Activated naive CD8-positive, alpha-beta T cell treated with anti-CD3 and anti-CD28 coated beads for 36 hours (primary cell): ENCODE data around the gene INPP5F. TPM values are rescaled to one million over a fixed set of nuclear protein-coding genes. Genes with fewer than 3 reads are reported as not detected.

Source experiments
- DNase-seq: peaks from one replicate; pipeline ENCODE4 v3.0.0; 2021
- H3K27ac Mint-ChIP-seq: one replicate; pipeline ENCODE4 v1.8.0; 2022; ENCODE audit warnings: mild to moderate bottlenecking, moderate library complexity, mixed read lengths
- H3K27me3 Mint-ChIP-seq: one replicate; pipeline ENCODE4 v1.8.0; 2022; ENCODE audit warnings: mild to moderate bottlenecking, mixed read lengths
- H3K36me3 Mint-ChIP-seq: one replicate; pipeline ENCODE4 v1.8.0; 2021; ENCODE audit warnings: mild to moderate bottlenecking, mixed read lengths
- H3K4me1 Mint-ChIP-seq: one replicate; pipeline ENCODE4 v1.8.0; 2021; ENCODE audit warnings: mixed read lengths
- H3K4me3 Mint-ChIP-seq: one replicate; pipeline ENCODE4 v1.8.0; 2022; ENCODE audit warnings: mild to moderate bottlenecking, moderate library complexity, mixed read lengths
- H3K9me3 Mint-ChIP-seq: one replicate; pipeline ENCODE4 v1.8.0; 2022; ENCODE audit warnings: mixed read lengths
- total RNA-seq, 2 experiments: library from RNA; stranded (reverse); gene quantifications; one replicate each; pipeline ENCODE4 v1.2.3, GENCODE V29; 2021

The INPP5F gene
- total RNA-seq, 2 experiments from 2014 or later = 19.1 to 20.2 TPM

- Mint-ChIP-seq H3K36me3 (peaks cover 18% of the 10 kb centered on the region), H3K9me3 (peaks cover 12% of the 10 kb centered on the region), H3K4me1 (peaks cover 50% of the 10 kb centered on the region), H3K4me3 (peak overlapping the region; percentile 83), H3K27ac (peak overlapping the region; percentile 85), H3K27me3 (no peaks in the 10 kb centered on the region)
- DNase-seq = no peak
Observed at GRCh38 chr10:119724593-119725516, 995 bp upstream of the INPP5F start.

GRCh38 chr10:119725517-119725827, 378 bp upstream of the INPP5F start:
- peaks cover 22% of the 10 kb centered on the region for H3K36me3 Mint-ChIP-seq
- H3K9me3 Mint-ChIP-seq = peaks cover 12% of the 10 kb centered on the region
- DNase-seq = no peak
- peaks cover 51% of the 10 kb centered on the region for H3K4me1 Mint-ChIP-seq
- H3K4me3 Mint-ChIP-seq = peak overlapping the region; percentile 83
- H3K27me3 Mint-ChIP-seq = no peaks in the 10 kb centered on the region
- H3K27ac Mint-ChIP-seq = peak overlapping the region; percentile 85

- peak overlapping the region; percentile 90 for H3K4me3 Mint-ChIP-seq
- H3K9me3 Mint-ChIP-seq = peaks cover 7% of the 10 kb centered on the region
- no peaks in the 10 kb centered on the region for H3K27me3 Mint-ChIP-seq
- H3K36me3 Mint-ChIP-seq = peaks cover 28% of the 10 kb centered on the region
- H3K27ac Mint-ChIP-seq = peak overlapping the region; percentile 81
- H3K4me1 Mint-ChIP-seq = peaks cover 51% of the 10 kb centered on the region
- DNase-seq = no peak
Observed at GRCh38 chr10:119726676-119727261, 919 bp downstream of the INPP5F start.

- peak overlapping the region; percentile 81 for H3K27ac Mint-ChIP-seq
- H3K27me3 Mint-ChIP-seq = no peaks in the 10 kb centered on the region
- no peak for DNase-seq
- peak overlapping the region; percentile 90 for H3K4me3 Mint-ChIP-seq
- H3K9me3 Mint-ChIP-seq = peaks cover 7% of the 10 kb centered on the region
- peaks cover 51% of the 10 kb centered on the region for H3K4me1 Mint-ChIP-seq
- H3K36me3 Mint-ChIP-seq = peaks cover 31% of the 10 kb centered on the region
Observed at GRCh38 chr10:119728172-119728800, 2.4 kb downstream of the INPP5F start.

- no peak for DNase-seq
- Mint-ChIP-seq H3K27me3 (no peaks in the 10 kb centered on the region), H3K9me3 (no peaks in the 10 kb centered on the region), H3K4me3 (no peak overlapping the region), H3K27ac (peak overlapping the region; percentile 21), H3K36me3 (peaks cover 17% of the 10 kb centered on the region), H3K4me1 (peaks cover 44% of the 10 kb centered on the region)
Observed at GRCh38 chr10:119734396-119735332, 8.8 kb downstream of the INPP5F start.

GRCh38 chr10:119735451-119735850, 9.6 kb downstream of the INPP5F start:
- Mint-ChIP-seq H3K27ac (no peak overlapping the region), H3K36me3 (peaks cover 13% of the 10 kb centered on the region), H3K4me3 (no peak overlapping the region), H3K27me3 (no peaks in the 10 kb centered on the region), H3K4me1 (peaks cover 47% of the 10 kb centered on the region), H3K9me3 (no peaks in the 10 kb centered on the region)
- DNase-seq = no peak

GRCh38 chr10:119736220-119736619, 10.4 kb downstream of the INPP5F start:
- Mint-ChIP-seq H3K27me3 (no peaks in the 10 kb centered on the region), H3K4me1 (peaks cover 49% of the 10 kb centered on the region), H3K36me3 (peaks cover 8% of the 10 kb centered on the region), H3K4me3 (no peak overlapping the region), H3K9me3 (no peaks in the 10 kb centered on the region), H3K27ac (no peak overlapping the region)
- no peak for DNase-seq

- Mint-ChIP-seq H3K36me3 (peaks cover 7% of the 10 kb centered on the region), H3K4me1 (peaks cover 49% of the 10 kb centered on the region), H3K27ac (peak overlapping the region; percentile 25), H3K4me3 (no peak overlapping the region), H3K9me3 (no peaks in the 10 kb centered on the region), H3K27me3 (no peaks in the 10 kb centered on the region)
- no peak for DNase-seq
Observed at GRCh38 chr10:119737039-119737663, 11.3 kb downstream of the INPP5F start.

- peak overlapping the region; percentile 54 for H3K27ac Mint-ChIP-seq
- H3K36me3 Mint-ChIP-seq = peaks cover 7% of the 10 kb centered on the region
- peak; percentile 20 for DNase-seq
- peaks cover 50% of the 10 kb centered on the region for H3K4me1 Mint-ChIP-seq
- no peaks in the 10 kb centered on the region for H3K9me3 Mint-ChIP-seq
- no peaks in the 10 kb centered on the region for H3K27me3 Mint-ChIP-seq
- H3K4me3 Mint-ChIP-seq = peak overlapping the region; percentile 37
Observed at GRCh38 chr10:119737823-119738222, 12.0 kb downstream of the INPP5F start.

- H3K27ac Mint-ChIP-seq = no peak overlapping the region
- peaks cover 52% of the 10 kb centered on the region for H3K4me1 Mint-ChIP-seq
- H3K9me3 Mint-ChIP-seq = no peaks in the 10 kb centered on the region
- no peak overlapping the region for H3K4me3 Mint-ChIP-seq
- DNase-seq = no peak
- peaks cover 3% of the 10 kb centered on the region for H3K36me3 Mint-ChIP-seq
- H3K27me3 Mint-ChIP-seq = no peaks in the 10 kb centered on the region
Observed at GRCh38 chr10:119738962-119739361, 13.1 kb downstream of the INPP5F start.

- Mint-ChIP-seq H3K27me3 (no peaks in the 10 kb centered on the region), H3K4me1 (peaks cover 52% of the 10 kb centered on the region), H3K36me3 (peaks cover 4% of the 10 kb centered on the region), H3K4me3 (no peak overlapping the region), H3K9me3 (no peaks in the 10 kb centered on the region), H3K27ac (no peak overlapping the region)
- DNase-seq = no peak
Observed at GRCh38 chr10:119740096-119740495, 14.2 kb downstream of the INPP5F start.

- no peak for DNase-seq
- Mint-ChIP-seq H3K4me1 (peaks cover 32% of the 10 kb centered on the region), H3K27ac (no peak overlapping the region), H3K36me3 (peaks cover 3% of the 10 kb centered on the region), H3K4me3 (no peak overlapping the region), H3K27me3 (no peaks in the 10 kb centered on the region), H3K9me3 (no peaks in the 10 kb centered on the region)
Observed at GRCh38 chr10:119742947-119743648, 17.2 kb downstream of the INPP5F start.

- Mint-ChIP-seq H3K4me3 (no peak overlapping the region), H3K4me1 (peaks cover 19% of the 10 kb centered on the region), H3K36me3 (peaks cover 7% of the 10 kb centered on the region), H3K9me3 (no peaks in the 10 kb centered on the region), H3K27ac (no peak overlapping the region), H3K27me3 (no peaks in the 10 kb centered on the region)
- no peak for DNase-seq
Observed at GRCh38 chr10:119747940-119748339, 22.1 kb downstream of the INPP5F start.

GRCh38 chr10:119748871-119749270, 23.0 kb downstream of the INPP5F start:
- DNase-seq = no peak

More at GRCh38 chr10:119748871-119749270, 23.0 kb downstream of the INPP5F start:
- Mint-ChIP-seq H3K4me1 (peaks cover 17% of the 10 kb centered on the region), H3K4me3 (no peak overlapping the region), H3K9me3 (no peaks in the 10 kb centered on the region), H3K36me3 (peaks cover 8% of the 10 kb centered on the region), H3K27me3 (no peaks in the 10 kb centered on the region), H3K27ac (no peak overlapping the region)
